Lower lobe of right lung (tissue), 2 donors: ENCODE results near the gene BAZ1A. TPM values are rescaled to one million over a fixed set of nuclear protein-coding genes. Genes with fewer than 3 reads are reported as not detected.

Experiments used
- ATAC-seq, 2 donors: fragments of 200-7000 bp; cut with Tn5 transposase; one replicate each; pipeline ENCODE4 v1.9.1; 2020 to 2022; ENCODE audit warnings: mild to moderate bottlenecking in 2 of 2, moderate library complexity in 2 of 2
- DNase-seq: peaks from one replicate; pipeline ENCODE4 v3.0.0-alpha.2; 2020
- H3K27ac ChIP-seq: fragments of 200-600 bp; one replicate; pipeline ENCODE4 v1.8.0; 2022
- H3K27me3 ChIP-seq: fragments of 200-600 bp; one replicate; pipeline ENCODE4 v1.8.0; 2022; ENCODE audit warnings: low read depth
- H3K36me3 ChIP-seq: fragments of 200-600 bp; one replicate; pipeline ENCODE4 v1.8.0; 2022; ENCODE audit warnings: mild to moderate bottlenecking
- H3K4me1 ChIP-seq: fragments of 200-600 bp; one replicate; pipeline ENCODE4 v1.8.0; 2022
- H3K4me3 ChIP-seq: fragments of 200-600 bp; one replicate; pipeline ENCODE4 v1.8.0; 2022; ENCODE audit warnings: mild to moderate bottlenecking
- H3K9me3 ChIP-seq: fragments of 200-600 bp; one replicate; pipeline ENCODE4 v1.8.0; 2022
- CTCF ChIP-seq: fragments of 200-600 bp; IDR thresholded peaks from one replicate; pipeline ENCODE4 v1.8.0; 2022; ENCODE audit warnings: antibody characterized with exemption, mild to moderate bottlenecking
- intact Hi-C: fragments of 100-400 bp; cut with DNase I; formaldehyde crosslinking; loops from one replicate; pipeline ENCODE4 v1.11.0; 2022
- total RNA-seq: library from RNA; stranded (reverse); fragmentation: NEBNext Ultra II Directional; extraction: Animal tissue kit (Norgen Biotek cat#: 25700); gene quantifications from one replicate; pipeline ENCODE4 v1.2.1, GENCODE V29; 2021
- donor health status: DM: no; HTN: yes; CAD: no; lungs with severe emphysema.

Gene BAZ1A
- total RNA-seq, 1 donor from 2014 or later: 43.5 TPM

DNA sequence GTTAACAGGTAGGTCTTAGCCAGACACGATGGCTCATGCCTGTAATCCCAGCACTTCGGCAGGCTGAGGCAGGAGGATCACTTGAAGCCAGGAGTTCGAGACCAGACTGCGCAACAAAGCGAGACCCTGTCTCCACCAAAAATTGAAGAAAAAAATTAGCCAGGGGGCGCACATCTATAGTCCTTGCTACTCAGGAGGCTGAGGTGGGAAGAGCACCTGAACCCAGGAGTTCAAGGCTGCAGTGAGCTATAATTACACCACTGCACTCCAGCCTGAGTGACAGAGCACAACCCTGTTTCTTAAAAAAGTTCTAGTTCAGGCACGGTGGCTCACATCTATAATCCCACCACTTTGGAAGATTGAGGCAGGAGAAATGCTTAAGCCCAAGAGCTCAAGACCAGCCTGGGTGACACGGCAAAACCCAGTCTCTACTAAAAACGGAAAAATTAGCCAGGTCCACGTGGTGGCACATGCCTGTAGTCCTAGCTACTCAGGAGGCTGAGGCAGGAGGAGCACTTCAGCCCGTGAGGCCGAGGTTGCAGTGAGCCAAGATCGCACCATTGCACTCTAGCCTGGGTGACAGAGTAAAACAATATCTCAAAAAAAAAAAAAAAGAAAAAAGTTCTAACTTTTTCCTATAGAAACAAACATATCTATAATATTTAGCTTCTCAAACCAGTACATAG, 9.1 kb downstream of the BAZ1A start:
- H3K4me1 ChIP-seq: peaks cover 5% of the 10 kb centered on the region

DNA sequence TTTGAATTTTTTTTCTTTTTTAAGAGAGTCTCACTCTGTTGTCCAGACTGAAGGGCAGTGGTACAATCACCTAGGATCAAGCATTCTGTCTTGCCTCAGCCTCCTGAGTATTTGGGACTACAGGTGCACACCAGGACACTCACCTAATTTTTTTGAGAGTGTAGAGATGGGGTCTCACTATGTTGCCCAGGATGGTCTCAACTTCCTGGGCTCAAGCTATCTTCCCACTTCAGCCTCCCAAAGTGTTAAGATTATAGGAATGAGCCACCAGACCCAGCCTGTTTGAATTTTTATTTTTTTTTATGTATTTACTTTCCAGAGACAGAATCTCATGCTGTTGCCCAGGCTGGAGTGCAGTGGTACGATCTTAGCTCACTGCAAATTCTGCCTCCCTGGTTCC, 11.3 kb downstream of the BAZ1A start:
- DNase-seq (no peak), ATAC-seq (no peak)
- Histone ChIP-seq H3K9me3 (no peaks in the 10 kb centered on the region), H3K27ac (no peak overlapping the region), H3K4me3 (no peak overlapping the region), H3K36me3 (peaks cover 24% of the 10 kb centered on the region), H3K4me1 (no peaks in the 10 kb centered on the region), H3K27me3 (no peaks in the 10 kb centered on the region)
- intact Hi-C loops: no loop called here
- TF ChIP-seq CTCF: no peak

More for the DNA sequence above, 9.1 kb downstream of the BAZ1A start:
- DNase-seq (no peak), ATAC-seq (no peak)
- Histone ChIP-seq H3K36me3 (peaks cover 21% of the 10 kb centered on the region), H3K27me3 (no peaks in the 10 kb centered on the region), H3K4me3 (no peak overlapping the region), H3K9me3 (no peaks in the 10 kb centered on the region), H3K27ac (no peak overlapping the region)
- TF ChIP-seq CTCF: no peak
- intact Hi-C loops: no loop called here

DNA sequence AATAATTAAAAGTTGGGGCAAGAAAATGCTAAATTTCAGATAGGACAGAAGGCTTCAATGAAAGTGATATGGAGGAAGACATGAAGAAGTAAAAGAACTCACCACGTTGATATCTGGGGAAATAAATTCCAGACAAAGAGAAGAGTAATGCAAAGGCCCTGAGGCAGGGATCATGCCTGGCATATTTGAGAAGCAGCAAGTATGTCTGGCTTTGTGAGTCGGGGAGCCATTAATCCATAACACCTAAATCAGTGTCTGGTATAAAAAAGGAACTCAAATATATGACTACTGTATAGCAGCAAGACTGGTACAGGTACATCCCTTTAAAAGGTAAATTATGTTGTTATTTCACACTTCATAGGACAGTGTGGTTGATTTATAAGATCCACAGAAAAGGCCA, 16.4 kb downstream of the BAZ1A start:
- no peak overlapping the region for H3K4me3 ChIP-seq
- ATAC-seq (no peak), DNase-seq (no peak)
- no peaks in the 10 kb centered on the region for H3K9me3 ChIP-seq
- no peaks in the 10 kb centered on the region for H3K27me3 ChIP-seq
- H3K4me1 ChIP-seq: no peaks in the 10 kb centered on the region
- intact Hi-C loops: no loop called here
- no peak overlapping the region for H3K27ac ChIP-seq
- TF ChIP-seq CTCF: no peak
- peaks cover 24% of the 10 kb centered on the region for H3K36me3 ChIP-seq

- no peaks in the 10 kb centered on the region for H3K9me3 ChIP-seq
- H3K36me3 ChIP-seq: peaks cover 33% of the 10 kb centered on the region
- H3K4me1 ChIP-seq: no peaks in the 10 kb centered on the region
- intact Hi-C loops: no loop called here
- no peak for TF ChIP-seq CTCF
- DNase-seq: no peak
- no peak overlapping the region for H3K4me3 ChIP-seq
- H3K27me3 ChIP-seq: no peaks in the 10 kb centered on the region
- peak; percentile 80 to 91 for ATAC-seq
- peak overlapping the region; percentile 2 for H3K27ac ChIP-seq
Measured at GRCh38 chr14:34857689-34858449, 17.3 kb downstream of the BAZ1A start.

DNA sequence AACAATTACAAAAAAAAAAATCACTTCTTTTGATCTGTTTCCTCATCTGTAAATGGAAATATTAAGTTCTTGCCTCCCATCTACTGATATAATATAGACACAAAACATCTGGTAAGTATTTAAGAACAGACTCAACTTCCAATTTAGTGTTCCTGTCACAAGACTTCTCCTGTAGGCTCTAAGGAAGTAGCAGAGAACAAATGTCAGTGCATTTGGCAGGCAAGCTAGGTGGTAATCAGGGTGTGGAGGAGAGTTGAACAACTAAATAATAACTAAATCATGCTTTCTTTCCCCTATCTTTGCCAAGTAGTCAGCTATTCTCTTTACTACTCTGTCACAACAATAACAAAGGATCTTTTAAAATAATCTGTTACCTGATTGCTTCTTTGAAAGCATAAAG, 22.1 kb downstream of the BAZ1A start:
- intact Hi-C loops: no loop called here
- no peak overlapping the region for H3K4me3 ChIP-seq
- ATAC-seq (no peak), DNase-seq (no peak)
- no peaks in the 10 kb centered on the region for H3K9me3 ChIP-seq
- peaks cover 14% of the 10 kb centered on the region for H3K36me3 ChIP-seq
- H3K4me1 ChIP-seq: no peaks in the 10 kb centered on the region
- TF ChIP-seq CTCF: no peak
- no peaks in the 10 kb centered on the region for H3K27me3 ChIP-seq
- no peak overlapping the region for H3K27ac ChIP-seq
